Natural killer cell (primary cell): ENCODE results near the gene PITX3. TPM values are rescaled to one million over a fixed set of nuclear protein-coding genes. Genes with fewer than 3 reads are reported as not detected.

ENCODE experiments used
- ATAC-seq, 3 donors: fragments of 150-1000 bp in 2 of 3; fragments of 200-7000 bp in 1 of 3; cut with Tn5 transposase; 1 replicate in 1 of 3; 2 replicates in 2 of 3; pipeline ENCODE4 v1.10.0; 2021; ENCODE audit warnings: mild to moderate bottlenecking in 2 of 3, moderate library complexity in 2 of 3
- DNase-seq, 2 donors: peaks; one replicate each; pipeline versions ENCODE4 v3.0.0 to v3.0.0-alpha.2; 2013 to 2021; ENCODE audit warnings: mixed read lengths in 1 of 2
- H3K27ac ChIP-seq: one replicate; pipeline ENCODE4 v1.5.1; 2013; ENCODE audit warnings: mild to moderate bottlenecking, low read length
- H3K27me3 ChIP-seq: one replicate; pipeline ENCODE4 v1.6.1; 2013; ENCODE audit warnings: low read length; ENCODE audit not compliant: control insufficient read depth, insufficient read depth
- H3K36me3 ChIP-seq: one replicate; pipeline ENCODE4 v1.6.1; 2013; ENCODE audit warnings: low read length; ENCODE audit not compliant: control insufficient read depth, insufficient read depth
- H3K4me1 ChIP-seq: one replicate; pipeline ENCODE4 v1.6.1; 2013; ENCODE audit warnings: low read length; ENCODE audit not compliant: control insufficient read depth, insufficient read depth
- H3K4me3 ChIP-seq: one replicate; pipeline ENCODE4 v1.5.1; 2013; ENCODE audit warnings: low read length
- H3K9me3 ChIP-seq: one replicate; pipeline ENCODE4 v1.6.1; 2013; ENCODE audit warnings: low read length; ENCODE audit not compliant: control insufficient read depth, insufficient read depth
- H3K27ac Mint-ChIP-seq, 2 donors: one replicate each; pipeline ENCODE4 v1.8.0; 2022; ENCODE audit warnings: mild to moderate bottlenecking in 2 of 2, mixed read lengths in 2 of 2, moderate library complexity in 1 of 2
- H3K27me3 Mint-ChIP-seq, 2 donors: one replicate each; pipeline ENCODE4 v1.8.0; 2022; ENCODE audit warnings: low read depth in 2 of 2, mixed read lengths in 2 of 2
- H3K36me3 Mint-ChIP-seq: one replicate; pipeline ENCODE4 v1.8.0; 2022; ENCODE audit warnings: mixed read lengths
- H3K4me1 Mint-ChIP-seq, 2 donors: one replicate each; pipeline ENCODE4 v1.8.0; 2022; ENCODE audit warnings: mixed read lengths in 2 of 2
- H3K4me3 Mint-ChIP-seq: one replicate; pipeline ENCODE4 v1.8.0; 2022; ENCODE audit warnings: mild to moderate bottlenecking, moderate library complexity, mixed read lengths
- H3K9me3 Mint-ChIP-seq, 2 donors: one replicate each; pipeline ENCODE4 v1.8.0; 2022; ENCODE audit warnings: mixed read lengths in 2 of 2
- CTCF ChIP-seq: fragments of 200-600 bp; IDR thresholded peaks from one replicate; pipeline ENCODE4 v1.8.0; 2022; ENCODE audit warnings: antibody characterized with exemption
- WGBS: methylation state at CpG from one replicate; pipeline ENCODE4 v1.1.7; 2013; ENCODE audit warnings: missing lambda C conversion rate; ENCODE audit not compliant: insufficient coverage; 5-methylcytosine and 5-hydroxymethylcytosine counted together
- intact Hi-C: fragments of 100-400 bp; cut with micrococcal nuclease; formaldehyde crosslinking; loops from one replicate; pipeline ENCODE4 v1.14.2; 2022
- total RNA-seq, 4 donors: library from RNA; stranded (reverse); fragments of 120-200 nt in 1 of 4; gene quantifications; one replicate each; pipeline versions ENCODE4 v1.2.3 to v1.2.4, GENCODE V29; 2013 to 2022

PITX3 gene
- total RNA-seq, 3 donors from 2014 or later (not counting 1 experiment from before 2014, with no cell fraction given): not detected

- DNase-seq (no peak), ATAC-seq (no peak)
- TF ChIP-seq CTCF: no peak
- peaks cover 17% of the 10 kb centered on the region for H3K27me3 ChIP-seq
- H3K9me3 ChIP-seq: no peaks in the 10 kb centered on the region
- Mint-ChIP-seq H3K27me3 (peaks cover 33 to 54% of the 10 kb centered on the region in 2 donors), H3K27ac (no peak overlapping the region), H3K36me3 (no peaks in the 10 kb centered on the region), H3K9me3 (no peaks in the 10 kb centered on the region), H3K4me1 (peaks cover 22 to 32% of the 10 kb centered on the region in 2 donors), H3K4me3 (peak overlapping the region; percentile 81)
- peaks cover 26% of the 10 kb centered on the region for H3K4me1 ChIP-seq
- H3K36me3 ChIP-seq: no peaks in the 10 kb centered on the region
- no peak overlapping the region for H3K4me3 ChIP-seq
- intact Hi-C loops: loop anchor here (10.0 kb wide), 1 partner anchor 404 kb away; the partner anchor contains the start of gene TRIM8
- no peak overlapping the region for H3K27ac ChIP-seq
- 29% methylated on average over 39 of the region's 39 CpGs for WGBS
Observed at GRCh38 chr10:102240467-102241031, 763 bp downstream of the PITX3 start.

GRCh38 chr10:102237711-102238252 lies 3.5 kb downstream of the PITX3 start:
- no peak for TF ChIP-seq CTCF
- ATAC-seq (no peak), DNase-seq (no peak)
- Mint-ChIP-seq H3K4me1 (peaks cover 9 to 20% of the 10 kb centered on the region in 2 donors), H3K27ac (no peak overlapping the region), H3K9me3 (no peaks in the 10 kb centered on the region), H3K4me3 (peak overlapping the region; percentile 28), H3K36me3 (no peaks in the 10 kb centered on the region), H3K27me3 (peaks cover 44 to 71% of the 10 kb centered on the region in 2 donors)
- Histone ChIP-seq H3K4me1 (peaks cover 18% of the 10 kb centered on the region), H3K27me3 (peaks cover 17% of the 10 kb centered on the region), H3K9me3 (no peaks in the 10 kb centered on the region), H3K27ac (no peak overlapping the region), H3K4me3 (no peak overlapping the region), H3K36me3 (no peaks in the 10 kb centered on the region)
- intact Hi-C loops: no loop called here
- WGBS: 83% methylated on average over 1 of the region's 4 CpGs

- peaks cover 43 to 74% of the 10 kb centered on the region in 2 donors for H3K27me3 Mint-ChIP-seq
- no peak overlapping the region for H3K27ac Mint-ChIP-seq
- no peaks in the 10 kb centered on the region for H3K9me3 Mint-ChIP-seq
- Histone ChIP-seq H3K36me3 (no peaks in the 10 kb centered on the region), H3K27ac (no peak overlapping the region), H3K4me1 (peaks cover 16% of the 10 kb centered on the region), H3K9me3 (no peaks in the 10 kb centered on the region), H3K27me3 (peaks cover 20% of the 10 kb centered on the region), H3K4me3 (no peak overlapping the region)
- no peaks in the 10 kb centered on the region for H3K36me3 Mint-ChIP-seq
- DNase-seq: no peak
- no peak for ATAC-seq
- TF ChIP-seq CTCF: no peak
- peaks cover 5 to 17% of the 10 kb centered on the region in 2 donors for H3K4me1 Mint-ChIP-seq
- WGBS: 82% methylated on average over 8 of the region's 8 CpGs
- no peak overlapping the region for H3K4me3 Mint-ChIP-seq
- intact Hi-C loops: no loop called here
Observed at GRCh38 chr10:102236006-102236405, 5.3 kb downstream of the PITX3 start.

GRCh38 chr10:102235598-102235920 lies 5.8 kb downstream of the PITX3 start:
- peaks cover 6 to 17% of the 10 kb centered on the region in 2 donors for H3K4me1 Mint-ChIP-seq
- H3K27ac Mint-ChIP-seq: no peak overlapping the region
- TF ChIP-seq CTCF: no peak
- no peaks in the 10 kb centered on the region for H3K9me3 Mint-ChIP-seq
- Histone ChIP-seq H3K9me3 (no peaks in the 10 kb centered on the region), H3K4me1 (peaks cover 13% of the 10 kb centered on the region), H3K27me3 (peaks cover 18% of the 10 kb centered on the region), H3K36me3 (no peaks in the 10 kb centered on the region), H3K27ac (no peak overlapping the region), H3K4me3 (no peak overlapping the region)
- DNase-seq (no peak), ATAC-seq (no peak)
- WGBS: 100% methylated on average over 1 of the region's 1 CpG
- intact Hi-C loops: no loop called here
- H3K36me3 Mint-ChIP-seq: no peaks in the 10 kb centered on the region
- H3K27me3 Mint-ChIP-seq: peaks cover 43 to 74% of the 10 kb centered on the region in 2 donors
- H3K4me3 Mint-ChIP-seq: no peak overlapping the region
